ENCODE measurements around the gene FAM210A. TPM values are rescaled to one million over a fixed set of nuclear protein-coding genes. Genes with fewer than 3 reads are reported as not detected.

FAM210A gene
- total and polyA plus RNA-seq, 2 of the 4 experiments (the other 2 are of a cell fraction): 9.8 to 25.3 TPM

DNA sequence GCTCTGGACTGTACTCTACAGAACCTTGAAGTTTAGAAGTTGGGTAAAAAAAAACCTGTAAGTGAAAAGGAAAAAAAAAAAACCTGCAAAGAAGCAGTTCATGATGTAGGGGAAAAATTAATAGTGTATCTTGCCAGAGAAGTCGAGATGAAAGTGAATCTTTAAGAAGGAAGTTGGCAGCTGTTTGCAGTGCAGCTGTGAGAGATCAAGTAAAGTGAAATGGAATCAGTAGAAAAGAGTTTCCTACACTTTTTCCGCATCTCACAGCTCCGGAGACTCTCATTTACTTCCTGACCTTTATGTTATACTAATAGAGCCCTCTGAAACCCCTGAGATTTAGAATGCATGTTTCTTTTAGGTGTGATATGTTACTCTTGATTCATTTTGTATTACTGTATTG is 19.3 kb upstream of the FAM210A start:
- no peak for TF ChIP-seq MAZ (IDR thresholded peaks at IDR 0.05; ENCODE audit: borderline replicate concordance, low read depth, low read length)
- no peak for TF ChIP-seq CEBPB (IDR thresholded peaks at IDR 0.05; ENCODE audit: low read depth, low read length)
- no peak for TF ChIP-seq NFE2L2 (IDR thresholded peaks at IDR 0.05; ENCODE audit: low read depth, low read length)
- no peak for TF ChIP-seq FOS (IDR thresholded peaks at IDR 0.05; ENCODE audit: low read depth, low read length)
- TF ChIP-seq, protein P1, sequence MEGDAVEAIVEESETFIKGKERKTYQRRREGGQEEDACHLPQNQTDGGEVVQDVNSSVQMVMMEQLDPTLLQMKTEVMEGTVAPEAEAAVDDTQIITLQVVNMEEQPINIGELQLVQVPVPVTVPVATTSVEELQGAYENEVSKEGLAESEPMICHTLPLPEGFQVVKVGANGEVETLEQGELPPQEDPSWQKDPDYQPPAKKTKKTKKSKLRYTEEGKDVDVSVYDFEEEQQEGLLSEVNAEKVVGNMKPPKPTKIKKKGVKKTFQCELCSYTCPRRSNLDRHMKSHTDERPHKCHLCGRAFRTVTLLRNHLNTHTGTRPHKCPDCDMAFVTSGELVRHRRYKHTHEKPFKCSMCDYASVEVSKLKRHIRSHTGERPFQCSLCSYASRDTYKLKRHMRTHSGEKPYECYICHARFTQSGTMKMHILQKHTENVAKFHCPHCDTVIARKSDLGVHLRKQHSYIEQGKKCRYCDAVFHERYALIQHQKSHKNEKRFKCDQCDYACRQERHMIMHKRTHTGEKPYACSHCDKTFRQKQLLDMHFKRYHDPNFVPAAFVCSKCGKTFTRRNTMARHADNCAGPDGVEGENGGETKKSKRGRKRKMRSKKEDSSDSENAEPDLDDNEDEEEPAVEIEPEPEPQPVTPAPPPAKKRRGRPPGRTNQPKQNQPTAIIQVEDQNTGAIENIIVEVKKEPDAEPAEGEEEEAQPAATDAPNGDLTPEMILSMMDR (conservative IDR thresholded peaks at IDR 0.05; ENCODE audit: low read depth, low read length): no peak
- TF ChIP-seq POLR2A (IDR thresholded peaks at IDR 0.05; ENCODE audit: low read depth, low read length): no peak
- no peak for TF ChIP-seq CHD1 (IDR thresholded peaks at IDR 0.05; ENCODE audit: low read depth, low read length)
- no peak for TF ChIP-seq RFX5 (IDR thresholded peaks at IDR 0.05; ENCODE audit: low read depth, low read length)
- no peak for TF ChIP-seq BHLHE40 (IDR thresholded peaks at IDR 0.05; ENCODE audit: low read depth, low read length)
- TF ChIP-seq, protein P2, sequence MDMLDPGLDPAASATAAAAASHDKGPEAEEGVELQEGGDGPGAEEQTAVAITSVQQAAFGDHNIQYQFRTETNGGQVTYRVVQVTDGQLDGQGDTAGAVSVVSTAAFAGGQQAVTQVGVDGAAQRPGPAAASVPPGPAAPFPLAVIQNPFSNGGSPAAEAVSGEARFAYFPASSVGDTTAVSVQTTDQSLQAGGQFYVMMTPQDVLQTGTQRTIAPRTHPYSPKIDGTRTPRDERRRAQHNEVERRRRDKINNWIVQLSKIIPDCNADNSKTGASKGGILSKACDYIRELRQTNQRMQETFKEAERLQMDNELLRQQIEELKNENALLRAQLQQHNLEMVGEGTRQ (IDR thresholded peaks at IDR 0.05; ENCODE audit: low read depth, low read length): no peak
- TF ChIP-seq, protein P3, sequence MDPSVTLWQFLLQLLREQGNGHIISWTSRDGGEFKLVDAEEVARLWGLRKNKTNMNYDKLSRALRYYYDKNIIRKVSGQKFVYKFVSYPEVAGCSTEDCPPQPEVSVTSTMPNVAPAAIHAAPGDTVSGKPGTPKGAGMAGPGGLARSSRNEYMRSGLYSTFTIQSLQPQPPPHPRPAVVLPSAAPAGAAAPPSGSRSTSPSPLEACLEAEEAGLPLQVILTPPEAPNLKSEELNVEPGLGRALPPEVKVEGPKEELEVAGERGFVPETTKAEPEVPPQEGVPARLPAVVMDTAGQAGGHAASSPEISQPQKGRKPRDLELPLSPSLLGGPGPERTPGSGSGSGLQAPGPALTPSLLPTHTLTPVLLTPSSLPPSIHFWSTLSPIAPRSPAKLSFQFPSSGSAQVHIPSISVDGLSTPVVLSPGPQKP (IDR thresholded peaks at IDR 0.05; ENCODE audit: borderline replicate concordance, low read depth, low read length): no peak
- TF ChIP-seq SMC3 (IDR thresholded peaks at IDR 0.05; ENCODE audit: low read depth, low read length): no peak
- TF ChIP-seq RCOR1 (IDR thresholded peaks at IDR 0.05; ENCODE audit: insufficient replicate concordance, low read length): no peak
- no peak for TF ChIP-seq RAD21 (IDR thresholded peaks at IDR 0.05; ENCODE audit: low read length)
- TF ChIP-seq MAFK (IDR thresholded peaks at IDR 0.05; ENCODE audit: low read depth, low read length): no peak
- no peak for TF ChIP-seq MXI1 (IDR thresholded peaks at IDR 0.05; ENCODE audit: borderline replicate concordance, low read depth, low read length)
- Histone ChIP-seq H3K56ac (ENCODE audit: extremely low read depth, insufficient read depth, low read length) (no peak overlapping the region), H2BK120ac (ENCODE audit: low read depth, low read length) (no peak overlapping the region), H3K9me3 (ENCODE audit: control insufficient read depth, insufficient read depth, low read length) (no peaks in the 10 kb centered on the region), H2BK15ac (ENCODE audit: low read depth, low read length) (no peak overlapping the region), H2AK9ac (replicated peaks; ENCODE audit: low read depth, low read length, poor library complexity) (no peak overlapping the region), H3K18ac (ENCODE audit: low read depth, low read length) (no peak overlapping the region), H2AK5ac (ENCODE audit: low read depth, low read length) (no peak overlapping the region), H4K20me1 (ENCODE audit: insufficient read depth, low read length) (no peaks in the 10 kb centered on the region), H3K9ac (ENCODE audit: low read depth, low read length) (no peak overlapping the region), H4K5ac (ENCODE audit: low read depth, low read length) (no peak overlapping the region), H2AFZ (replicated peaks; ENCODE audit: low read length, poor library complexity) (no peak overlapping the region), H4K8ac (ENCODE audit: low read depth in 2 of 2, low read length in 2 of 2) (no peak overlapping the region), H3K4me1 (ENCODE audit: control insufficient read depth, insufficient read depth, low read length) (no peaks in the 10 kb centered on the region), H3K79me1 (ENCODE audit: low read depth in 1 of 2, low read length in 2 of 2) (no peaks in the 10 kb centered on the region), H3K4me3 (ENCODE audit: insufficient read depth, low read depth, low read length) (no peak overlapping the region), H3K4ac (ENCODE audit: low read depth, low read length) (no peak overlapping the region), H2BK5ac (ENCODE audit: low read depth, low read length, poor library complexity, severe bottlenecking) (no peak overlapping the region), H2BK20ac (ENCODE audit: low read depth, low read length) (no peak overlapping the region), H4K91ac (ENCODE audit: insufficient read depth, low read depth, low read length) (no peak overlapping the region), H3K4me2 (ENCODE audit: low read depth, low read length) (no peak overlapping the region), H3K23ac (ENCODE audit: low read depth, low read length) (no peak overlapping the region), H3K27ac (ENCODE audit: insufficient read depth, low read length) (no peak overlapping the region), H3K14ac (replicated peaks; ENCODE audit: low read depth, low read length) (no peak overlapping the region), H3K36me3 (ENCODE audit: control insufficient read depth, insufficient read depth, low read length) (peaks cover 37% of the 10 kb centered on the region), H3K27me3 (ENCODE audit: control insufficient read depth, insufficient read depth, low read length) (no peaks in the 10 kb centered on the region), H3K9me1 (ENCODE audit: insufficient read depth, low read length) (no peaks in the 10 kb centered on the region)
- no peak for DNase-seq
- no TSS peak for BruUV-seq (replicated peaks)
- in situ Hi-C loops (cut with MboI; ENCODE audit: low sequenced_read_pairs): loop anchor here (25.0 kb wide), 1 partner anchor 758 kb away; the partner anchor contains the start of gene CEP192
- intact Hi-C loops (cut with micrococcal nuclease): no loop called here
- WGBS, 2 experiments (ENCODE audit: extremely low coverage in 2 of 2, insufficient read length in 1 of 2): no CpG with 5 or more reads among the region's 3 CpGs
- ChIA-PET CTCF (no interaction called here), POLR2A (ENCODE audit: unreplicated experiment) (no interaction called here)
- dilution Hi-C loops (cut with HindIII; ENCODE audit: low sequenced_read_pairs, unreplicated experiment): no loop called here
- ATAC-seq (ENCODE audit: low read depth): no peak

All from IMR-90 (cell line).